Right lobe of liver (tissue), 6 donors: Measurements from ENCODE around the gene NOD1. TPM values are rescaled to one million over a fixed set of nuclear protein-coding genes. Genes with fewer than 3 reads are reported as not detected.
A peak's percentile ranks its signal among the peaks of the same experiment; 100 is the strongest.
"Not testable (repeated sequence)": the region's sequence is repeated elsewhere in the genome, so short reads cannot be mapped to it uniquely, and the experiment has no call there.

Experiments
- ATAC-seq, 4 donors: fragments of 200-7000 bp; cut with Tn5 transposase; one replicate each; pipeline ENCODE4 v1.9.1; 2020; ENCODE audit warnings: mild to moderate bottlenecking in 4 of 4, moderate library complexity in 4 of 4
- DNase-seq, 3 donors: peaks; one replicate each; pipeline ENCODE4 v3.0.0-alpha.2; 2020
- H3K27ac ChIP-seq, 3 donors: fragments of 200-600 bp; one replicate each; pipeline ENCODE4 v1.8.0; 2022
- H3K27me3 ChIP-seq, 2 donors: fragments of 200-600 bp; one replicate each; pipeline ENCODE4 v1.8.0; 2022
- H3K36me3 ChIP-seq, 4 donors: fragments of 200-600 bp; sonication (generic) in 1 of 4; one replicate each; pipeline versions ENCODE4 v1.5.1 to v1.8.0; 2017 to 2022; ENCODE audit warnings: control low read depth in 1 of 4
- H3K4me1 ChIP-seq, 4 donors: fragments of 200-600 bp; sonication (generic) in 1 of 4; one replicate each; pipeline versions ENCODE4 v1.5.1 to v1.8.0; 2017 to 2022; ENCODE audit warnings: control low read depth in 1 of 4
- H3K4me3 ChIP-seq, 3 donors: fragments of 200-600 bp; one replicate each; pipeline ENCODE4 v1.8.0; 2022
- H3K9me3 ChIP-seq, 4 donors: fragments of 200-600 bp; sonication (generic) in 1 of 4; one replicate each; pipeline versions ENCODE4 v1.5.1 to v1.8.0; 2017 to 2022; ENCODE audit warnings: control low read depth in 1 of 4
- POLR2A ChIP-seq: fragments of 450-650 bp; IDR thresholded peaks from one replicate; pipeline ENCODE4 v1.6.1; 2017; ENCODE audit warnings: antibody characterized with exemption, mild to moderate bottlenecking
- WGBS: methylation state at CpG from one replicate; pipeline ENCODE4 v1.1.6; 2018; ENCODE audit warnings: low coverage, low lambda C conversion rate; ENCODE audit not compliant: insufficient coverage; ENCODE audit errors: missing lambda C conversion rate; 5-methylcytosine and 5-hydroxymethylcytosine counted together
- intact Hi-C, 2 donors: fragments of 100-400 bp; cut with DNase I; formaldehyde crosslinking; loops; one replicate each; pipeline versions ENCODE4 v1.11.2 to v1.14.1; 2022
- total RNA-seq, 6 experiments: library from RNA; depleted of rRNA in 2 of 6; stranded (reverse); fragments of >200 nt in 2 of 6; fragmentation: NEBNext Ultra II Directional in 3 of 6; extraction: Animal tissue kit (Norgen Biotek cat#: 25700) in 3 of 6; gene quantifications; one replicate each; pipeline versions ENCODE4 v1.1.0 to v1.2.4, GENCODE V29; 2016 to 2023
- TF ChIP-seq, protein P1 (sequence below), 4 donors: fragments of 200-600 bp in 3 of 4; fragments of 450-650 bp in 1 of 4; IDR thresholded peaks; one replicate each; pipeline versions ENCODE4 v1.5.1 to v1.8.0; 2016 to 2022; ENCODE audit warnings: antibody characterized with exemption in 4 of 4, mild to moderate bottlenecking in 2 of 4
- donor health status: DM: no; HTN: yes; CAD: no.
- donor health status: DM: no; HTN: no; CAD: no.
- donor health status: DM: no; HTN: no; CAD: no.
- donor health status: DM: no; HTN: yes; CAD: no.
- donor health status: DM: no; HTN: yes; CAD: no.

The NOD1 gene
- total RNA-seq, 6 experiments from 2014 or later: 1.7 to 5.3 (median 2.7) TPM

GRCh38 chr7:30511973-30512662 lies 33.5 kb upstream of the NOD1 start:
- no peak for ATAC-seq
- no peaks in the 10 kb centered on the region for H3K9me3 ChIP-seq
- 83% methylated on average over 1 of the region's 1 CpG for WGBS

GRCh38 chr7:30511494-30511893 lies 32.9 kb upstream of the NOD1 start:
- TF ChIP-seq, protein P1, sequence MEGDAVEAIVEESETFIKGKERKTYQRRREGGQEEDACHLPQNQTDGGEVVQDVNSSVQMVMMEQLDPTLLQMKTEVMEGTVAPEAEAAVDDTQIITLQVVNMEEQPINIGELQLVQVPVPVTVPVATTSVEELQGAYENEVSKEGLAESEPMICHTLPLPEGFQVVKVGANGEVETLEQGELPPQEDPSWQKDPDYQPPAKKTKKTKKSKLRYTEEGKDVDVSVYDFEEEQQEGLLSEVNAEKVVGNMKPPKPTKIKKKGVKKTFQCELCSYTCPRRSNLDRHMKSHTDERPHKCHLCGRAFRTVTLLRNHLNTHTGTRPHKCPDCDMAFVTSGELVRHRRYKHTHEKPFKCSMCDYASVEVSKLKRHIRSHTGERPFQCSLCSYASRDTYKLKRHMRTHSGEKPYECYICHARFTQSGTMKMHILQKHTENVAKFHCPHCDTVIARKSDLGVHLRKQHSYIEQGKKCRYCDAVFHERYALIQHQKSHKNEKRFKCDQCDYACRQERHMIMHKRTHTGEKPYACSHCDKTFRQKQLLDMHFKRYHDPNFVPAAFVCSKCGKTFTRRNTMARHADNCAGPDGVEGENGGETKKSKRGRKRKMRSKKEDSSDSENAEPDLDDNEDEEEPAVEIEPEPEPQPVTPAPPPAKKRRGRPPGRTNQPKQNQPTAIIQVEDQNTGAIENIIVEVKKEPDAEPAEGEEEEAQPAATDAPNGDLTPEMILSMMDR (IDR thresholded peaks at IDR 0.05): no peak
- TF ChIP-seq POLR2A: no peak
- Histone ChIP-seq H3K36me3 (no peaks in the 10 kb centered on the region), H3K27me3 (no peaks in the 10 kb centered on the region), H3K4me3 (no peak overlapping the region), H3K9me3 (no peaks in the 10 kb centered on the region), H3K27ac (no peak overlapping the region), H3K4me1 (no peaks in the 10 kb centered on the region)
- no peak for ATAC-seq
- intact Hi-C loops: no loop called here
- no peak for DNase-seq
- WGBS: 91% methylated on average over 2 of the region's 2 CpGs

More at GRCh38 chr7:30511973-30512662, 33.5 kb upstream of the NOD1 start:
- no peak overlapping the region for H3K4me3 ChIP-seq
- H3K36me3 ChIP-seq: no peaks in the 10 kb centered on the region
- intact Hi-C loops: no loop called here
- H3K27me3 ChIP-seq: no peaks in the 10 kb centered on the region
- no peaks in the 10 kb centered on the region for H3K4me1 ChIP-seq
- DNase-seq: no peak
- TF ChIP-seq, protein P1 (IDR thresholded peaks at IDR 0.05): no peak
- no peak for TF ChIP-seq POLR2A
- no peak overlapping the region for H3K27ac ChIP-seq

DNA sequence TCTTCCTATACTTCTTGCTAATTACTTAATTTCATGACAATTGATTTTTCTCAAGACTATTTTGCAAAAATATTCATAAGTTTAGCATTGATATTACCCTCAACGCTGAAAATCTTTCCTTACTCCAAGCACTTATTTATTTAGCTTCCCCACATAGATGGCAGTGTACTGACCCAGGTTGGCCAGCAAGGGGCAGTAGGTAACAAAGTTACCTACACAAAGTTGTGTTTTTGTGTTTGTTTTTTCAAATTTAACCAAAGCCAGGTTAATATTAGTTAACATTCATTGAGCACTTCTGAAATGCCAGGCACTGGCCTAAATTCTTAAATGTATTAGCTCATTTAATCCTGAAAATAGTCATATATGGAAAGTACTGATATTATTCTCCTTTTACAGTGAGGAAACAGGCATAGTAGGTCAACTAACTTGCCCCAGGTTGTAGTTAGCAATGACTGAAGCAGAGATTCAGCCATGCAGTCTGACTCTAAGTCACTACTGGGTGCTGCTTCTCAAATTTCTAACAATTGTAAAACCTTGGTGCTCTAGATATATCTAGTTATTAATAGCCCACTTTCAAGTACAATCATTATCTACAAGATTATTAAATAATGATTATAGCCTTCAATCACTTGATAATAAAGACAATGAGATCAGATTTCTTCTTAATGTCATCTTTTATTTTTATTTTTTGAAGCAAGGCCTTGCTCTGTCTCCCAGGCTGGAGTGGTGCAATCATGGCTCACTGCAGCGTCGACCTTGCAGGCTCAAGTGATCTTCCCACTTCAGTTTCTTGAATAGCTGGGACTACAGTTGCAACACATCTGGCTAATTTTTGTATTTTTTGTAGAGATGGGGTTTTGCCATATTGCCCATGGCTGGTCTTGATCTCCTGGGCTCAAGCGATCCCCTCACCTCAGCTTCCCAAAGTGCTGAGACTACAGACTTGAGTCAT lies 31.8 kb upstream of the NOD1 start:
- intact Hi-C loops: no loop called here
- DNase-seq (peak in 2 of 3 donors; percentile 26 to 54), ATAC-seq (peak; percentile 73 to 82 (median 76))
- Histone ChIP-seq H3K9me3 (no peaks in the 10 kb centered on the region), H3K36me3 (no peaks in the 10 kb centered on the region), H3K27me3 (no peaks in the 10 kb centered on the region), H3K4me3 (no peak overlapping the region), H3K4me1 (no peaks in the 10 kb centered on the region), H3K27ac (no peak overlapping the region)
- 63% methylated on average over 4 of the region's 4 CpGs for WGBS
- no peak for TF ChIP-seq POLR2A
- TF ChIP-seq, protein P1 (IDR thresholded peaks at IDR 0.05): peak; percentile 80 to 84 (median 82)

GRCh38 chr7:30509171-30509857 lies 30.7 kb upstream of the NOD1 start:
- H3K4me1 ChIP-seq, ATAC-seq, H3K9me3 ChIP-seq, H3K36me3 ChIP-seq, H3K4me3 ChIP-seq, intact Hi-C loops, H3K27me3 ChIP-seq, DNase-seq, H3K27ac ChIP-seq: not testable (repeated sequence)
- 46% methylated on average over 5 of the region's 9 CpGs for WGBS

GRCh38 chr7:30507346-30507900 lies 28.8 kb upstream of the NOD1 start:
- not testable (repeated sequence) for ATAC-seq, DNase-seq

More at GRCh38 chr7:30507346-30507900, 28.8 kb upstream of the NOD1 start:
- H3K9me3 ChIP-seq, H3K36me3 ChIP-seq, H3K27me3 ChIP-seq, intact Hi-C loops, H3K27ac ChIP-seq, H3K4me1 ChIP-seq, H3K4me3 ChIP-seq: not testable (repeated sequence)
- WGBS: 95% methylated on average over 2 of the region's 9 CpGs
